ENCODE measurements around the gene ARID5B. TPM values are rescaled to one million over a fixed set of nuclear protein-coding genes. Genes with fewer than 3 reads are reported as not detected.
A peak's percentile ranks its signal among the peaks of the same experiment; 100 is the strongest.

Gene ARID5B
- total RNA-seq, 1 experiment from 2014 or later, result 2.3 TPM

DNA sequence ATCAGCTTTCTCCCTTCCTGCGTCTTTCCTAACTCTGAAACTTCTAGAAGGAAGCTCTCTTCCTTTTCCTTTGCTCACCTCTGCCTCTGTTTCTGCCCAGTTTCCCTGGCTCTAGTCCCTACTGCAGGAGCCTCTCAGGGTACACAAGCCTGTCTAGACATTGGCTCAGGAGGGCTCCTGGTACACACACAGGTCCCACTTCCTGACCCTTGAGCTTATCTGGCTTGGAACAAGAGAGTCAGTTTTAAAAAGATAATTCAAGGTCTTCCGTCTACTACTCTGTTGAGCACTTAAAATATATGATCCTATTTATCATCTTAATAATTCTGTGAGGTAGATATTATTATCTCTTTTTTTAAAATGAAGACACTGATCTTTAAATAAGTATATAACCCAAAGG is 226.5 kb downstream of the ARID5B start:
- TF ChIP-seq, protein P1, sequence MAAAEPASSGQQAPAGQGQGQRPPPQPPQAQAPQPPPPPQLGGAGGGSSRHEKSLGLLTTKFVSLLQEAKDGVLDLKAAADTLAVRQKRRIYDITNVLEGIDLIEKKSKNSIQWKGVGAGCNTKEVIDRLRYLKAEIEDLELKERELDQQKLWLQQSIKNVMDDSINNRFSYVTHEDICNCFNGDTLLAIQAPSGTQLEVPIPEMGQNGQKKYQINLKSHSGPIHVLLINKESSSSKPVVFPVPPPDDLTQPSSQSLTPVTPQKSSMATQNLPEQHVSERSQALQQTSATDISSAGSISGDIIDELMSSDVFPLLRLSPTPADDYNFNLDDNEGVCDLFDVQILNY (CRISPR knock-in tag; IDR thresholded peaks at IDR 0.05), result no peak
- TF ChIP-seq MXD4 (CRISPR knock-in tag; IDR thresholded peaks at IDR 0.05; ENCODE audit: borderline replicate concordance) (no peak), PRRX2 (CRISPR knock-in tag; IDR thresholded peaks at IDR 0.05) (no peak), ATF1 (CRISPR knock-in tag; IDR thresholded peaks at IDR 0.05) (no peak), NR1H2 (CRISPR knock-in tag; IDR thresholded peaks at IDR 0.05) (no peak), FOXK1 (CRISPR knock-in tag; IDR thresholded peaks at IDR 0.05) (no peak), ZNF423 (CRISPR knock-in tag; IDR thresholded peaks at IDR 0.05) (no peak), ESRRA (CRISPR knock-in tag; IDR thresholded peaks at IDR 0.05; ENCODE audit: borderline replicate concordance) (no peak)
- TF ChIP-seq, protein P2, sequence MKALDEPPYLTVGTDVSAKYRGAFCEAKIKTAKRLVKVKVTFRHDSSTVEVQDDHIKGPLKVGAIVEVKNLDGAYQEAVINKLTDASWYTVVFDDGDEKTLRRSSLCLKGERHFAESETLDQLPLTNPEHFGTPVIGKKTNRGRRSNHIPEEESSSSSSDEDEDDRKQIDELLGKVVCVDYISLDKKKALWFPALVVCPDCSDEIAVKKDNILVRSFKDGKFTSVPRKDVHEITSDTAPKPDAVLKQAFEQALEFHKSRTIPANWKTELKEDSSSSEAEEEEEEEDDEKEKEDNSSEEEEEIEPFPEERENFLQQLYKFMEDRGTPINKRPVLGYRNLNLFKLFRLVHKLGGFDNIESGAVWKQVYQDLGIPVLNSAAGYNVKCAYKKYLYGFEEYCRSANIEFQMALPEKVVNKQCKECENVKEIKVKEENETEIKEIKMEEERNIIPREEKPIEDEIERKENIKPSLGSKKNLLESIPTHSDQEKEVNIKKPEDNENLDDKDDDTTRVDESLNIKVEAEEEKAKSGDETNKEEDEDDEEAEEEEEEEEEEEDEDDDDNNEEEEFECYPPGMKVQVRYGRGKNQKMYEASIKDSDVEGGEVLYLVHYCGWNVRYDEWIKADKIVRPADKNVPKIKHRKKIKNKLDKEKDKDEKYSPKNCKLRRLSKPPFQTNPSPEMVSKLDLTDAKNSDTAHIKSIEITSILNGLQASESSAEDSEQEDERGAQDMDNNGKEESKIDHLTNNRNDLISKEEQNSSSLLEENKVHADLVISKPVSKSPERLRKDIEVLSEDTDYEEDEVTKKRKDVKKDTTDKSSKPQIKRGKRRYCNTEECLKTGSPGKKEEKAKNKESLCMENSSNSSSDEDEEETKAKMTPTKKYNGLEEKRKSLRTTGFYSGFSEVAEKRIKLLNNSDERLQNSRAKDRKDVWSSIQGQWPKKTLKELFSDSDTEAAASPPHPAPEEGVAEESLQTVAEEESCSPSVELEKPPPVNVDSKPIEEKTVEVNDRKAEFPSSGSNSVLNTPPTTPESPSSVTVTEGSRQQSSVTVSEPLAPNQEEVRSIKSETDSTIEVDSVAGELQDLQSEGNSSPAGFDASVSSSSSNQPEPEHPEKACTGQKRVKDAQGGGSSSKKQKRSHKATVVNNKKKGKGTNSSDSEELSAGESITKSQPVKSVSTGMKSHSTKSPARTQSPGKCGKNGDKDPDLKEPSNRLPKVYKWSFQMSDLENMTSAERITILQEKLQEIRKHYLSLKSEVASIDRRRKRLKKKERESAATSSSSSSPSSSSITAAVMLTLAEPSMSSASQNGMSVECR (CRISPR knock-in tag; IDR thresholded peaks at IDR 0.05; ENCODE audit: borderline replicate concordance), result no peak
- TF ChIP-seq, protein P3, sequence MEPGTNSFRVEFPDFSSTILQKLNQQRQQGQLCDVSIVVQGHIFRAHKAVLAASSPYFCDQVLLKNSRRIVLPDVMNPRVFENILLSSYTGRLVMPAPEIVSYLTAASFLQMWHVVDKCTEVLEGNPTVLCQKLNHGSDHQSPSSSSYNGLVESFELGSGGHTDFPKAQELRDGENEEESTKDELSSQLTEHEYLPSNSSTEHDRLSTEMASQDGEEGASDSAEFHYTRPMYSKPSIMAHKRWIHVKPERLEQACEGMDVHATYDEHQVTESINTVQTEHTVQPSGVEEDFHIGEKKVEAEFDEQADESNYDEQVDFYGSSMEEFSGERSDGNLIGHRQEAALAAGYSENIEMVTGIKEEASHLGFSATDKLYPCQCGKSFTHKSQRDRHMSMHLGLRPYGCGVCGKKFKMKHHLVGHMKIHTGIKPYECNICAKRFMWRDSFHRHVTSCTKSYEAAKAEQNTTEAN (CRISPR knock-in tag; IDR thresholded peaks at IDR 0.05), result no peak
- TF ChIP-seq, protein P4, sequence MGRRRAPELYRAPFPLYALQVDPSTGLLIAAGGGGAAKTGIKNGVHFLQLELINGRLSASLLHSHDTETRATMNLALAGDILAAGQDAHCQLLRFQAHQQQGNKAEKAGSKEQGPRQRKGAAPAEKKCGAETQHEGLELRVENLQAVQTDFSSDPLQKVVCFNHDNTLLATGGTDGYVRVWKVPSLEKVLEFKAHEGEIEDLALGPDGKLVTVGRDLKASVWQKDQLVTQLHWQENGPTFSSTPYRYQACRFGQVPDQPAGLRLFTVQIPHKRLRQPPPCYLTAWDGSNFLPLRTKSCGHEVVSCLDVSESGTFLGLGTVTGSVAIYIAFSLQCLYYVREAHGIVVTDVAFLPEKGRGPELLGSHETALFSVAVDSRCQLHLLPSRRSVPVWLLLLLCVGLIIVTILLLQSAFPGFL (CRISPR knock-in tag; IDR thresholded peaks at IDR 0.05; ENCODE audit: borderline replicate concordance), result no peak
- Mint-ChIP-seq H3K9me3 (peaks cover 12% of the 10 kb centered on the region), H3K4me1 (no peaks in the 10 kb centered on the region), H3K4me3 (no peak overlapping the region), H3K27ac (0 out of 2 replicates have a peak overlapping the region, but pooled peaks have one; percentile 6), H3K27me3 (ENCODE audit: low read depth) (no peaks in the 10 kb centered on the region; the same call in none of the 2 replicates), H3K36me3 (peaks cover 10% of the 10 kb centered on the region)
- DNase-seq (ENCODE audit: low spot score) (no peak), ATAC-seq (no peak)
- POLR2A ChIA-PET, result no interaction called here
- CTCF ChIA-PET, result no interaction called here

DNA sequence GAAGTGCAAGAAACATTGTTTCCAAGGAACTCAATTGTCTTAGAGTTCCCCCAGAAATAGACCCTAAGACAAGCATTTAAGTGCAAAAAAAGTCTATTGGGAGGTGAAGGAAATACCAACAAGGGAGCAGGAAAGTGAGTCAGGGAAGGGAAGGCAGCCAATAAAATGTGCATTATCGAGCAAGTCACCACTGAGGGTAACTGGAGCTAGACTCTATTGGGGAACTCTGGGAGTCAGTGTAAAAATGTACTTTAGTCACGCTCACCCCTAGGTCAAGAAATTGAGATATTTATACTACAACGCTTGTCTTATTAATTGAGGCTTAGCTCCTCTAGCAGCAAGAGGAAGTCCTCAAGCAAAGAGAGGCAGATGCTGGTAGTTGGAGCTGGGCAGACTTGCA is 229.4 kb downstream of the ARID5B start:
- DNase-seq (ENCODE audit: low spot score) (no peak), ATAC-seq (no peak)
- no peaks in the 10 kb centered on the region; the same call in 1 of the 2 replicates for H3K27me3 Mint-ChIP-seq (ENCODE audit: low read depth)
- TF ChIP-seq NR2C2 (CRISPR knock-in tag; IDR thresholded peaks at IDR 0.05) (no peak), FOXJ3 (CRISPR knock-in tag; IDR thresholded peaks at IDR 0.05; ENCODE audit: borderline replicate concordance) (no peak), ZNF317 (CRISPR knock-in tag; IDR thresholded peaks at IDR 0.05; ENCODE audit: borderline replicate concordance, low read depth) (no peak), ETV6 (CRISPR knock-in tag; IDR thresholded peaks at IDR 0.05) (no peak), RORB (CRISPR knock-in tag; IDR thresholded peaks at IDR 0.05) (no peak), ZNF671 (CRISPR knock-in tag; IDR thresholded peaks at IDR 0.05) (no peak), ZNF232 (CRISPR knock-in tag; IDR thresholded peaks at IDR 0.05) (no peak)
- TF ChIP-seq, protein P1 (CRISPR knock-in tag; IDR thresholded peaks at IDR 0.05), result no peak
- POLR2A ChIA-PET, result no interaction called here
- CTCF ChIA-PET, result no interaction called here
- no peak overlapping the region for H3K4me3 Mint-ChIP-seq
- H3K9me3 Mint-ChIP-seq, result peaks cover 18% of the 10 kb centered on the region
- H3K4me1 Mint-ChIP-seq, result no peaks in the 10 kb centered on the region
- no peak overlapping the region for H3K27ac Mint-ChIP-seq
- peaks cover 10% of the 10 kb centered on the region for H3K36me3 Mint-ChIP-seq

All from WTC11 (cell line).